K562 (cell line): ENCODE measurements around the gene ZNF747. TPM values are rescaled to one million over a fixed set of nuclear protein-coding genes. Genes with fewer than 3 reads are reported as not detected.
A peak's percentile ranks its signal among the peaks of the same experiment; 100 is the strongest.

ENCODE experiments used
- ARNT ChIP-seq, 2 experiments: fragments of 450-650 bp; IDR thresholded peaks; 2 replicates each; pipeline ENCODE4 v1.6.1; 2016; ENCODE audit warnings: mild to moderate bottlenecking in 1 of 2
- DACH1 ChIP-seq: fragments of 450-650 bp; IDR thresholded peaks from 2 replicates; pipeline ENCODE4 v1.6.1; 2018; ENCODE audit not compliant: partially characterized antibody
- DEAF1 ChIP-seq: fragments of 450-650 bp; formaldehyde crosslinking; IDR thresholded peaks from 2 replicates; pipeline ENCODE4 v1.4.0; 2020; ENCODE audit warnings: mild to moderate bottlenecking, moderate library complexity
- DIDO1 ChIP-seq: fragments of 450-650 bp; IDR thresholded peaks from 2 replicates; pipeline ENCODE4 v1.6.1; 2016; ENCODE audit warnings: low read depth, missing biosample characterization, missing genetic modification characterization
- ETS2 ChIP-seq: IDR thresholded peaks from 2 replicates; pipeline ENCODE4 v1.6.1; 2016; ENCODE audit warnings: borderline replicate concordance, missing genetic modification characterization, mild to moderate bottlenecking, moderate library complexity, missing compliant biosample characterization; ENCODE audit not compliant: poor library complexity, severe bottlenecking
- FIP1L1 ChIP-seq: fragments of 200-400 bp; formaldehyde crosslinking; IDR thresholded peaks from 2 replicates; pipeline ENCODE4 v1.6.1; 2018; ENCODE audit warnings: mild to moderate bottlenecking, low read depth, low read length; ENCODE audit not compliant: poor library complexity, severe bottlenecking
- KLF1 ChIP-seq: fragments of 450-650 bp; IDR thresholded peaks from 2 replicates; pipeline ENCODE4 v1.6.1; 2016; ENCODE audit warnings: missing genetic modification characterization, missing compliant biosample characterization
- MYBL2 ChIP-seq, 2 experiments: fragments of 450-650 bp in 1 of 2; sonication (generic) in 1 of 2; formaldehyde crosslinking in 1 of 2; IDR thresholded peaks; 2 replicates each; pipeline versions ENCODE4 v1.6.1 to v1.8.1; 2017 to 2022; ENCODE audit warnings: borderline replicate concordance in 1 of 2, inconsistent platforms in 1 of 2, low read depth in 1 of 2, mild to moderate bottlenecking in 1 of 2, missing genetic modification reagents in 1 of 2, moderate library complexity in 1 of 2
- NBN ChIP-seq: fragments of 450-650 bp; IDR thresholded peaks from 2 replicates; pipeline ENCODE4 v1.6.1; 2016; ENCODE audit warnings: low read depth, mild to moderate bottlenecking
- NCOR1 ChIP-seq: fragments of 450-650 bp; IDR thresholded peaks from 2 replicates; pipeline ENCODE4 v1.6.1; 2016; ENCODE audit warnings: mild to moderate bottlenecking, moderate library complexity
- NFRKB ChIP-seq: fragments of 450-650 bp; IDR thresholded peaks from 2 replicates; pipeline ENCODE4 v1.6.1; 2016; ENCODE audit warnings: low read depth
- NONO ChIP-seq, 2 experiments: fragments of 200-400 bp in 1 of 2; fragments of 450-650 bp in 1 of 2; formaldehyde crosslinking in 1 of 2; IDR thresholded peaks; 2 replicates each; pipeline ENCODE4 v1.6.1; 2017; ENCODE audit warnings: low read depth in 2 of 2, mild to moderate bottlenecking in 2 of 2, moderate library complexity in 2 of 2, low read length in 1 of 2
- NR2F6 ChIP-seq: fragments of 450-650 bp; formaldehyde crosslinking; IDR thresholded peaks from 2 replicates; pipeline ENCODE4 v1.4.0; 2020; ENCODE audit warnings: mild to moderate bottlenecking
- SIN3A ChIP-seq, 2 experiments: fragments of 150-350 bp in 1 of 2; IDR thresholded peaks; 2 replicates each; pipeline ENCODE4 v1.6.1; 2011 to 2016; ENCODE audit warnings: borderline replicate concordance in 2 of 2, low read depth in 2 of 2, low read length in 2 of 2, mild to moderate bottlenecking in 2 of 2, moderate library complexity in 2 of 2; ENCODE audit not compliant: control insufficient read depth in 1 of 2
- SIX5 ChIP-seq, 2 experiments: IDR thresholded peaks; 2 replicates each; pipeline ENCODE4 v1.6.1; 2011; ENCODE audit warnings: low read length in 2 of 2, borderline replicate concordance in 1 of 2, low read depth in 1 of 2, mild to moderate bottlenecking in 1 of 2, moderate library complexity in 1 of 2; ENCODE audit not compliant: insufficient read depth in 1 of 2
- TEAD1 ChIP-seq, 2 experiments: fragments of 450-650 bp in 1 of 2; sonication (generic) in 1 of 2; formaldehyde crosslinking; IDR thresholded peaks; 2 replicates each; pipeline versions ENCODE4 v1.4.0 to v1.8.0; 2020 to 2022; ENCODE audit warnings: mild to moderate bottlenecking in 2 of 2, missing genetic modification reagents in 1 of 2
- TGIF2 ChIP-seq: sonication (generic); formaldehyde crosslinking; IDR thresholded peaks from 2 replicates; pipeline ENCODE4 v1.8.1; 2022; ENCODE audit warnings: mild to moderate bottlenecking, missing genetic modification reagents, moderate library complexity
- ZBTB11 ChIP-seq, 3 experiments: fragments of 200-800 bp in 1 of 3; fragments of 250-450 bp in 1 of 3; fragments of 450-650 bp in 1 of 3; sonication (Bioruptor Pico) in 1 of 3; sonication (Bioruptor generic) in 1 of 3; formaldehyde crosslinking in 1 of 3; IDR thresholded peaks; 2 replicates each; pipeline versions ENCODE4 v1.6.1 to v1.8.0; 2016 to 2022; ENCODE audit warnings: mild to moderate bottlenecking in 2 of 3, missing genetic modification characterization in 2 of 3, missing compliant biosample characterization in 1 of 3, moderate library complexity in 1 of 3
- polyA plus RNA-seq, 8 experiments: library from polyadenylated mRNA; depleted of rRNA in 4 of 8; stranded (reverse) in 5 of 8; unstranded in 3 of 8; fragments of >200 nt; fragmentation: Nextera tagmentation in 2 of 8; fragmentation: Illumina TruSeq in 1 of 8; extraction: Ambion mirVana in 2 of 8; extraction: Trizol in 1 of 8; gene quantifications; 2 replicates each; pipeline versions ENCODE4 v1.2.1 to v1.2.3, GENCODE V29; 2011 to 2014; ENCODE audit warnings: inconsistent platforms in 1 of 8, missing spikeins in 1 of 8
- total RNA-seq, 7 experiments: library from RNA; depleted of rRNA in 6 of 7; stranded (reverse); fragments of >200 nt in 6 of 7; fragmentation: Illumina TruSeq in 2 of 7; extraction: Trizol in 2 of 7; gene quantifications; 2 replicates each; pipeline versions ENCODE4 v1.2.1 to v1.2.3, GENCODE V29; 2011 to 2021; ENCODE audit warnings: low replicate concordance in 1 of 7

The ZNF747 gene
- total and polyA plus RNA-seq, 9 of the 15 experiments (the other 6 are each of a cell fraction or from before 2014, with no cell fraction given) = 0.14 to 3.3 (median 1.5) TPM

GRCh38 chr16:30571445-30572322, 37.0 kb upstream of the ZNF747 start, which contains the start of gene ZNF688 (continued):
- TF ChIP-seq SIN3A (IDR thresholded peaks at IDR 0.05; ENCODE audit: borderline replicate concordance in 2 of 2, control insufficient read depth in 1 of 2, low read depth in 2 of 2, low read length in 2 of 2) = peak; percentile 58 to 83; a peak in 3 of 4 replicates
- TF ChIP-seq NBN = 0 out of 2 replicates have a peak, but pooled peaks have one; percentile 14
- TF ChIP-seq ETS2 (tag) = no peak
- peak; percentile 55 for TF ChIP-seq FIP1L1
- TF ChIP-seq TGIF2 (CRISPR knock-in tag) = peak; percentile 58; the same call in 1 of the 2 replicates
- 0 out of 2 replicates have a peak, but pooled peaks have one; percentile 23 for TF ChIP-seq NCOR1
- TF ChIP-seq KLF1 (tag) = no peak
- 0 out of 2 replicates have a peak, but pooled peaks have one; percentile 4 for TF ChIP-seq DEAF1 (CRISPR knock-in tag)
- TF ChIP-seq NONO (IDR thresholded peaks at IDR 0.05; ENCODE audit: low read depth in 2 of 2, low read length in 1 of 2) = peak; percentile 35 to 68; a peak in 2 of 4 replicates
- TF ChIP-seq NR2F6 (CRISPR knock-in tag) = no peak
- peak; percentile 98 for TF ChIP-seq NFRKB
- TF ChIP-seq MYBL2 (IDR thresholded peaks at IDR 0.05; ENCODE audit: low read depth) = peak; percentile 77
- TF ChIP-seq MYBL2 (CRISPR knock-in tag; IDR thresholded peaks at IDR 0.05; ENCODE audit: borderline replicate concordance) = no peak
- TF ChIP-seq TEAD1 (CRISPR knock-in tag; IDR thresholded peaks at IDR 0.05) = no peak; a peak in 1 of 4 replicates
- TF ChIP-seq DACH1 = peak; percentile 33
- TF ChIP-seq ARNT (IDR thresholded peaks at IDR 0.05) = 0 out of 4 replicates have a peak, but pooled peaks of 1 of the 2 experiments have one; percentile 56
- peak in 2 of 3 experiments; percentile 25 to 78; a peak in 3 of 6 replicates for TF ChIP-seq ZBTB11 (CRISPR knock-in tag; IDR thresholded peaks at IDR 0.05)
- TF ChIP-seq DIDO1 (tag) = peak; percentile 85
- peak; percentile 63 to 70; a peak in 3 of 4 replicates for TF ChIP-seq SIX5 (IDR thresholded peaks at IDR 0.05; ENCODE audit: borderline replicate concordance in 1 of 2, insufficient read depth in 1 of 2, low read depth in 1 of 2, low read length in 2 of 2)
